CD4-positive, alpha-beta T cell treated with Interleukin-4 for 1 hour (primary cell): ENCODE results near the gene CPNE4.
"Not testable (repeated sequence)": the region's sequence is repeated elsewhere in the genome, so short reads cannot be mapped to it uniquely, and the experiment has no call there.

Source experiments
- DNase-seq, 2 donors: peaks; one replicate each; pipeline ENCODE4 v3.0.0-alpha.2; 2020 to 2022

Gene CPNE4

DNA sequence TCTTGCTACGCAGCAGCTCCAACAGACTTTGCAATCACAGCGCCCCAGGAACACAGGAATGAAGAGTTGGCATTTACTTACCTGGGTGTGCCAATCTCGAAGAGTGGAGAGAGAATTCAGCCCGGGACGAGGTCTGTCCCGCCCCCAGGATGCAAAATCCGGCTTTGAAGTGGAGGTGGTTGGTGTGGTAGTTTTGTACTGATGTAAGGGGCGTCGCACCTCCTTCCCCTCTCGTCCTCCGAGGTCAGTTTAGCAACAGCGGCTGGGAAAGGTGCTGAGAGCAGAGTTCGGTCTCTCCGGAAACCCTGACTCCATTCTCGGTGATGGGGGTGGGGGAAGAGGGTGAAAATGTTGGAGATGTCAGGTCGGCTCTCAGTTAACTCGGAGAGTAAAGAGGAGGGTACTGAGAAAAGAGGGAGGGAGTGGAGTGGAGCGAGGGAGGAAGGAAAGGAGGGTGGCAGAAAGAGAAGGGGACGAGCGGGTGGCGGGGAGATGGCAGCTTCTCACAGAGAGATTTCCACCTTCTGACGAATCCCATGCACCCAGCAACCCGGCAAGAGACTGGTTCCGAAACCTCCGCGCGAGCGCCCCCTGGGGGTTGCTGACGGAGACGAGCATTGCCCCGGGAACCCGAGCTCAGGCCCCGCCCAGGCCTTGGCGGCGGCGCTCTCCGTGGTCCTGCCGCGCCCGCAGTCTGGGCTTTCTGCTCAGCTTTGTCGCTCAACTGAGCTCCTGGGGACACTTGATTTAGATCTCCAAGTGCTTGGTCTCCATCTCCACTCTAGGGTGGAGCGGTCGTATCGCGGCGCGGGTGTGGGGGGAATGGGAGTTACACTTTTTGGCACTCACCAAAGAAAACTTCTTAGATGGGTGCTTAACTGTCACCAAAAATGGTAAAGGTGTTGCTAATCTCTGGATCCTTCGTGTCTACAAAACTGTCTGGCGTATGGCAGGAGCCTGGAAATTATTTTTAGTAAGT lies at the start of gene CPNE4:
Gene CPNE4, minus strand, starts transcription at position 529 of the 979 bp plus-strand sequence.
- DNase-seq: peak; percentile 17 to 42

DNA sequence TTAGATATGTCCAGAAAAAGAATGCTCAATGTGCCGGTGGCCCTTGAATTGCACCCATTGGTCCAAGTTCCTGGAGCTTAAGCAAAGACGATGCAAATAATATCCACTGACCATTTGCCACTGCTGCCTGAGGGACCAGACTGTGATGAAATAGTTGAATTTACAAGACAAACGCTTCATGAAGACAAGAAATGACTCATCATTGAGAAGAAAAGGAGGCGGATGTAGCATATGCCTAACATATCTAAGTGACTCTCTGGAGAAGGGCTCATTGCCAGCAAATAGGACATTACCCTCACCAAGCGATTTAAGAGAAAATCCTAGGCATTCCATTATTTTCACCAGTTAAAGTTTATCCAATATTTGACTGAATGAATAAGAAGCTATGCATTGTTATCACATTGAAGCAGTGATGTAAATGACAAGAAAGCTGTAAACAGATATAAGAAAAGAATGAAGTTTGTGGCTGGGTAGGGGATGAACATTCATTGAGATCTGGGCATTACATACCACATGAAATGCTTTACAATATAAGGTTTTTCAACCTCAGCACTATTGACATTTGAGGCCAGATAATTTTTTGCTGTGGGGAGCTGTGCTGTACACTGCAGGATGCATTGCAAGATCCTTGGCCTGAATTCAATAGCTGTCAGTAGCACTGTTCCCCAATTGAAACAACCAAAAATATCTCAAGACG lies 48.9 kb upstream of the CPNE4 start:
- DNase-seq: no peak

DNA sequence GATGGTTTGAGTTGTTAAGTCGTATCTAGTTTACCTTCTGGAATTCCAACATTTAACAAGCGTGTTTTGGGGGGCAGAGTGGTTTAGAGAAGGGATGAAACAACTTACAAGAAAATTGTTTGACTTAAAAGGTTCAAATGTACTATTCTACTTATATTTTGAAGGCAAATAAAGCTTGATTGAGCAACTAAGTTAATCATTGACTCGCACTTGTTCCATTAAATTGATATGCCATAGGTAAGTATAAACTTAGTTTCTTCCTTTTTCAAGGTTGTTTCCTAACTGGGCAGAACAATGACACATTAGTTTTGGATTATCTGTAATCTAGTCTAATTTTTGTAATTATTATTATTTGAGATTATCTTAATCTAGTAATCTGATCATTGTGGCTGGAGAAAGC lies 48.3 kb upstream of the CPNE4 start:
- no peak for DNase-seq

DNA sequence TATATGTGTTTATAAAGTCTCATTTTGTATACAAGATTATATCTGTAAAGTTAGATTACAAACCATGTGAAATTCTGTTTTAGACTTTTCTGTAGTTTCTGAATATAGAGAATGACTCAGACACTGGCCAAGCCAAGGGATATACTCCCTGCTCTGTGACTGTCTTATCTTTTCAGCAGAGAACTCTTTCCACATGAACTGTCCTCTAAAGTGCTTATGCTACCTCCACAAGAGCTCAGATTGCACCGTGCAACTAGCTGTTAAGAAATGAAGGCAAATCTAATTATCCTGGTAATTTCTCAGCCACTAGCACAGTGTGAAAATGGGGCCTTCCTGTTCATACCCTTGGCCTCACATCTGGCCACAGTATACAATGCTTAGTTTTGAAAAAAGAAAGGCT lies 44.3 kb upstream of the CPNE4 start:
- no peak for DNase-seq

DNA sequence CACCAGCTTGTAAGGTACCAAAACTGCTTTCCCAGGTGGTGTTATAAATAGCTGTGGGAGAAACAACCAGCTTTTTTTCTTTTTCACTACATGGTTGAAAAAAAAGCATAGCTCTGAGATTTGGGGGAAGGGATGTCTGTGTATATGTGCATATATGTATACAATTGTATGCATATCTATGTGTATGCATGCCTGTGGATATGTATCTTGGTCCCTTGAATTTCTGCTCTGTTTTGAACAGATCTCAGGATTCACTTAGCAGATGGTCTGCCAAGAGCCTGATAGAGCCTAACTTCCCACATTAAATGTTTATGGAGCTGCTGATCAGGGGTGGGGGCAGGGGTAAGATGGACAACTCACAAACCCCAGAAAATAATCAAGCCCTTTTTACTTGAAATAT lies 39.0 kb upstream of the CPNE4 start:
- DNase-seq: no peak

DNA sequence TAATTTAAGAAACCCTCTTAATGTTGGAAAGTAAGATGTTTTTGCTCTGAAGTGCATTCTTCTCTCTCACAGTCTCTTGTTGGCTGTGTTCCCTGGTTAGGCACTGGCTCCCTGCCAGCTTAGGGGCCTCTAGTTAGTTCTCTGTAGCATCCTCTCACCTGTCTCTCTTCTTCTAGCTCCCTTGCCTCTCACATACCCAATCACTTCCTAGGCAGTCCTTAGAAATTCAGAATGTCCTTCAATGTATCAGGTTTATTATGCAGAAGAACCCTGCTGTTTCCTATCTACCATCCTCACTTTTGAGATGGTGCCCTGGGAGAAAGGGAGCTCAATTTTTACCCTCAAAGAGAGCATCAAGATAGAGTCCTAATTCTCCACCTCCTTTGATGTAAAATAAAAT lies 36.2 kb upstream of the CPNE4 start:
- DNase-seq: no peak

DNA sequence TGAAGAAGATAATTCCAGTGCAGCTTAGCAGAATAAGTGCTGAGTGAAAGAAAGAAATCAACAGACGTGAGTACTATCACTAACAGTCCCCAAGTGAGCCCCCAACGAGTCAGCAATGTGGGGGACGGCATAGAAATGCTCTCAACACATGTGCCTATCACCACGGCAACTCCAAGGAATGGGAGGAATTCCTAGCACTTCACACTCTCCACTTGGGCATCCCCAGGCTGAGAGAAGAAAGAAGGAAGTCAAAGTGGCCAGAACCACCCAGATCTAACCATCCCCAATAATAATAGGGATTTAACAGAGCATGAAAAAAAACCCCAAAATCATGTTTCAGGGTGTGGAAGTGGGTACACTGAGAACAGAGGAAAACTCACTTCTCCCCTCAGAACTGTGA lies 29.3 kb upstream of the CPNE4 start:
- DNase-seq: no peak

DNA sequence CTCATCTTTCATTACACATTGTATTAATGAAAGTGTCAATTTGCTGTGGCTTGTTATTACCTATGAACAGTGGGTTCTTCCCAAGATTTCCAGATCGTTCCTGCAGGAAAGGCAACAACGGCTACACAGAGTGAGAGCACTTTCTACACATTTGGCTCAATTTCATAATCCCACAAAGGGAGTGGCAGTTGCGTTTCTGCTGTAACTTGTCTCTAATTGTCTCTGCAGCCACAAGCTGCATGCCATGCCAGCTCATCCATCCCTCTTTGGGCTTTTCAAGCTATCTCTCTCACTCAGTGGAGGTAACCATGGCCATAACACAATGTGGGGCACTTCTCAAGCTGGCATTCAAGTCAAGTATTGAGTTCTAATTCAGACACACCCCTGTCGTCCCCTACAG lies 27.7 kb upstream of the CPNE4 start:
- DNase-seq: no peak

DNA sequence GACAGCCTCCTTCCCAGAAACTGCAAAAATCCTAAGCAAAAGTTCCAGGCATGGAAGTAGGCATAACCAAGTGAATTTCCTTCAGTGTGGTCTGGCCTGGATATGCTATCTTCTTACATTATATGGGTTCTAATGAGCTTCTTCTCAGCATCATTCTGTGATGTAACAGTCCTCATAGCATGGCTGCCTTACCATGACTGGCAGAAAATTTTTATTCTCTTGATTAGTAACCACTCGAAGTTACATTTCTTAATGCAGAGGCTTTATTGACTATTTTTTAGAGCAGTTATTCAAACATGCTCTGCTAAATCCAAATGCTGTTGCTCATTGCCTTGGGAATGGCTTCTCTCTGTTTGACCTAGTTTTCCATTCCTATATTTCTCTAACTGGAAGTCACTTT lies 21.1 kb upstream of the CPNE4 start:
- DNase-seq: no peak

DNA sequence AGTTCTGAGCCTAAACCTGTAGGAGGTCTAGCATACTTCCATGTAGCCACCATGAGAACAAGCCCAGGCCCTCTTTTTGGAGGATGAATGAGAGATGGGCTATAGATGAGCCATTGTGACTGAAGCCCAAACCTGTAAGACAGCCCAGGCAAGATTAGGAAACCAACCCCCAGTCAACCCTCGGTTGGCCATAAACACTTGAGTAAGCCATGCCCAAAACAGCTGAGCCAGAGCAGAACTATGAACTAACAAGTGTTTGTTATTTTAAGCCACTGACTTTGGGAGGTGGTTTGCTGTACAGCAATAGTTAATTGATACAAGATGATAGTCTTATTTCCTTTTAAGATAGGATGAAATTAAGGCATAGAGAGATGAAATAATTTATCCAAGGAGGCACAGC lies 12.4 kb upstream of the CPNE4 start:
- DNase-seq: no peak

DNA sequence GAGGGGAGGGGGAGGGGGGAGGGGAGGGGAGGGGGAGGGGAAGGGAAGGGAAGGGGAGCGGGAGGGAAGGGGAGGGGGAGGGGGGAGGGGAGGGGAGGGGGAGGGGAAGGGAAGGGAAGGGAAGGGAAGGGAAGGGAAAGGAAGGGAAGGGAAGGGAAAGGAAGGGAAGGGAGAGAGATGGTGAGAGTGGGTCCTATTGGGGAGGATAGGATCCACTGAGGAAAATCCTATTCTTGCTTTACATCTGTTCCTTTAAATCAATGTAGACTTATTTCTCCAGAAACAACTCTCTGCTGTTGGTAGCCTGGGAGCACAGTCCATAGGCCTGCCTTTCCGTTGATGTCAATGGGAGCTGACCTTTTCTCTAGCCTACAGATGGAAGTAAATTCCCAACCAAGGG lies 10.1 kb upstream of the CPNE4 start:
- not testable (repeated sequence) for DNase-seq

DNA sequence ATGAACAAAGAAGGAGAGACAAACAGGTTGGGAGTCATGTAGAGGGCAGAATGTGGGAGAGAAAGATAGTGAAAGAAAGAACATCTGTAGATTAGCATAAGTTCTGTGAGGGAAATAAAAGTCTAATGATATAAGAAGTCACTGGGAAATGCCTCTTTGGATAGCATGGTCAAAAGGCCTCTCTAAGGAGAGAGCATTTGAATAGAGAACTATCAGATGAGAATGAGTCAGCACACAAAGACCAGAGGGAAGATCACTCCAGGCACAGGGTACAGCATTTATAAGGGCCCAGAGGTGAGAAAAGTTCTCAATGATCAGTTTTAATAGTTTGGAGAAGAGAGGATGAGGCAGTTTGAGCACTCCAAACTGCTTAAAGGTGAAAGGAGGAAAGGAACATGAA lies 7.9 kb upstream of the CPNE4 start:
- no peak for DNase-seq

DNA sequence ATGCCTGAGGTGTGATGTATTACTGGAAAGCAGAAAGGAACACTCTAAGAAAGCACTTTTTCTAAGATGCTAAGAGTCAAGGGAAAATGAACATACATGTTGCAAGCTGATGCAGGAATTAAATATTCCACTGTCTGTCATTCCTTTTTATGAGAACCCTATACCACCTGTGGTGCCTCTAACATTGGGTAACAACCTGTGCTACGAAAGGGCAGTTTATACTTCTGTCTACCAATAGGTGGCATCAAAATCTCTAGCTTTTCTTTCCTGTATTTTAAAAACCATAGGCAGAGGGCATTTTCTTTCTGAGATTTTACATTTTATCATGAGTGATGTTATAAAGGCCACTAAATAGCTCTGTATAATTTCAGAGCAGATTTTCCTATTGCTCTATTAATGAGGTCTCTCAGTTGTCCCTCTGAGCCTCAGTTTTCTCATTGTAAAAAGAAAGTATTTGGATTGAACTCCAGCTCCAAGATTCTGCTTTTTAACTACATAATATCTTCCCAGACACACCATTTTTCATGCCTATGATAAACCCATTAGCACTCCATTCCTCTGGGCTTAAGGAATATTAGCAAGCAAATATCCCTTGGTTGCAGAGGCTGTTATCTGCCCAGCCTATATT lies 3.5 kb upstream of the CPNE4 start:
- no peak for DNase-seq

DNA sequence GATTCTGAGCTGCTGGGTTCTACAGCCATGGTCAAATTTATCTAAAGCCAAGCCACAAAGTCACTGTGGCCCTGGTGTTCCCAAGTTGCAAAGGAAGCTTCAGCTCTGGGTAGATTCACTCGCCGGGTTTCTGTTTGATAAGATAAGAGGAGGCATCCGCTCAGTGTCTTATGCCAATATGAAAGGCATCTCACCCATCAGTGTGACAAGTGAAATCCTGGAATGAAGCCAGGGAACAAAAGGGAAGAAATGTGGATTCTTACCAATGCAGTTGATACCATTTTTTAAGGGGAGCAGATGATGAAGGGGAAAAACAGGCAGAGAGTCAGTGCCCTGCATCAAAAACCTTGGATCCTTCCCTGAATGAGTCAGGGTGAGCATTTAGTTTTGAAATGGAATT lies 2.8 kb upstream of the CPNE4 start:
- DNase-seq: no peak

DNA sequence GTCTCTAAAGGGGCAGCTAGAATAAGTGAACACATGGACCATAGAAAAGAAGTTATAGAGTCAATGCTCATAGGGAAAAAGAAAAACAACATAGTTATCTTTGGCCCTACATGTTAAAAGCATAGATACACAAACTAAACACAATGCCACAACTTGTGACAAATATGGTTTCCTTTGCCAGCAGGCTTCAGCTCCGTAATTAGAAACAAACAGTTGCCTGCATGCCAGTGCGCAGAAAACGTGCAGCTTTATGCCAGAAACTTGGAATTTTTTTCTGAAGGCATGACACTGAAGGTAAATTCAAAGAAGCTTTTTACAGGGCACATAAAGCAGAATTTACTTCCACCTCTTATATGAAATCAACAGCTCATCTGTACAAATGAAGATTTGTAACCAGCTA lies 2.2 kb upstream of the CPNE4 start:
- no peak for DNase-seq

DNA sequence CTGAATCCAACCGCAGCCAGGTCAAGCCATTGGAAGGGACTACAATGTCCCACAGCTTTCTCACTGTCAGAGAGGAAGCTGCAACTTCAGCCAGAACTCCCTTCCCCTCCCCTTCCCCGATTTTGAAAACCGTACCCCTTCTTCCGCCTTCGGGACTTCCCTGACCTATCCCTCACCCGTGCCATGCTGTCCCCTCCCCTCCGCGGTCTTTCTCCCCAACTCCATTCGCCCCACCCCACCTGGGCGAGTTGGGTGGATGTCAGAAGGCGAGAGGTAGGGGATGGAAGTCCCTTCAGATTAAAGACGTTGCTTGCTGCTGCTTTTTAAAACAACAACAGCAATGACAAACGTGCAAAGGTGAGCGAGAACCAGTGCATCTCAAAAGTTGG lies 723 bp downstream of the CPNE4 start:
- no peak for DNase-seq

DNA sequence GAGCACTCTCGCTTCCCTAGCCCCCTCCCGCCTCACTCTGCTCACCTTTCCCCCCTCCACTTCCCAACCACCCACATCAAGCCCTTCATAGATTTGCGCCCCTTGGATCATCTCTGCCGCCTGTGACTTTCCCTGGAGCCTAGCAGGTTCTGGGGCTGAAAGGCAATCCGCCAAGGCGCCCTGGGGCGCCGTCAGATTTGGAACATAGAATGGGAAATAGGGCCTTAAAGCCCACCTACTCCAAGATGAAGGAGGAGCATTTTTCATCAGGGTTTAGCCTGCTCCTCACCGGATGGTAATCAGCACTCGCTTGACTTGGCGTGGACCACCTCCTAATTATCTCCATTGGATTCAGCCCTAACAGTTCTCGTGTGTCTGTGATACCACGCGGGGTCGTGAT lies 1.3 kb downstream of the CPNE4 start:
- no peak for DNase-seq

DNA sequence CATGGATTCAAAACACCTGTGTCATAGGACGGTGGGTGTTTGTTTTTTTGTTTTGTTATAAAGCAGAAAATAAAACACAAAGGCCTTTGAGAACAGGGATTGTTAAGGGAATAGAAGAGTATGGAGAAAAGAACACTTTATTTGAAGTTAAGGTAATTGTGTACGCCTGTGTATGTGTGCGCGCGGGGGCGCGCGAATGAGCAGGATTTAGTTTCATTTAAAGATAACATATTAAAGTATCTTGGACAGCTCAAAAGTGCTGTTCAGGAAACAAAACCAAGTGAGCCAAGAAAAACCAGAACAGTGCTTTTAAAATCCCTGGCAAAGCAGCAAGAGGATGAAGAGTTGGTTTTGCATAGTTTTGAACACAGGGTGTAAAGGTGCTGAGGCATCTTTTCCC lies 1.9 kb downstream of the CPNE4 start:
- no peak for DNase-seq

DNA sequence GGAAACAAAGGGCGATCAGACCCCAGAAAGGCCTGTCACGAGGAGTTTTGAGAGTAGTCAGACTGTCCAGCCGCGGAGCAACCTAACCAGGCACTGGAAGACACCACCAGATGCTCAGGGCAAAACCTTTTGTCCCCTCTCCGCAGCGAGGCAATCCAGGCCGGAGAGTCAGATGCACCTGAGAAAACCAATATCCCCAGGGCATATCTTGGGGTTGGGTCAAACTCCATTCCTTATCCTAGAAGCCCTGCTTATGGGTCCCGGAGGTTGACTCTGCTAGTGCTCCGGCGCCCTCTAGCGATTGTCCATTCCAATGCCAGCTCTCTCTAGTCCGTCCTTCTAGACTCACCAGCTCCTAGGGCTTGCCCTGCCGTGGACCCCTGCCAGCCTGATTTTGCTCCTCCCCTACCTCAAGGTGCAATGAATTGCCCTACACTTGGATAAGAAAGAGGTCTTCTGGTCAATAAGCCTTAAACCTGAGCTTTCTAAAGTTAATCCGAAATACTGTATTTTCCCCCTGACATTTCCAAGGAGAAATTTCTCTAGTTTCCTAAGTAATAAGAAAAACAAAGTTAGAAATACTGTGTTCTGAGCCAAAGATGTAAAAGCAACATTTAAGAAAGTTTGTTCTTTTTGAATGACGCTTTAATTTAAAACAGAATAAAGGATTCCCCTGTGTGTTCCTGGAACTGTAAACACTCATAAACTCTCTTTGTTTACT lies 5.5 kb downstream of the CPNE4 start:
- DNase-seq: peak; percentile 39 to 44

DNA sequence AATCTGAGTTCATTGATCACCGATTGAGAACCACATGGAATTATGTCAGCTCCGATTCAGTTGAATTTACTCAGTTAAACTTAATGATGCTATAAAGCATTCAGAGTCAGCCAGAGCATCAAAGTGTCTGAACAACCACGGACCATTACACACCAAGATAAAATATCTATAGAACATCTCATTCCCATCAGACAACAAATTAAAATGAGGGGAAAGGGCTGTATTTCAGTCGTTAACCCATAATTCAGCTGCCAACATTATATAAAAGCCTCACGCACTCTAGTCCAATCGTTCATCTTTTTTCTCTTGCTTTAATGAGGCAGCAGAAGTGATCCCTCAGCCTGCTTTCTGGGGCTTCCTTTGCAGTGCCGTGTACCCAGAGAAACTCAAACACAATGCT lies 11.9 kb downstream of the CPNE4 start:
- no peak for DNase-seq

DNA sequence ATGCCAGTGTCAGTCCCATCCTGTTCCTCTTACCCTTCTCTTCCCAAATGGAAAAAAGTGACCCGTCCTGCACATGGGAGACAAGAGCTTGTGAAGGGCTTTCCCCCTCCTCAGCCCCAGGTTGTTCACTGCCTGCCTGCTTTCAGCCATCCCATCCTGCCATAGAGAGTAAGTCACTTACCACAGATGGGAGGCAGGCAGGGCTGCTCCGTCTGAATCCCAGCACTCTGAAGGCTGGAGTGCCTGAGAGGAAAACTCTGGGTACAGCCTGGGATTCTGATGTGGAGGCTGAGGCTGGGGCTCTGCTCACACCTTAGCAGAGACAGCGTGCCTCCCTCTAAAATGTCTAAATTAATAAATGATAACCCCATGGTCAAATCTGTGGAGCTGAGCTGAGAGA lies 14.8 kb downstream of the CPNE4 start:
- no peak for DNase-seq

DNA sequence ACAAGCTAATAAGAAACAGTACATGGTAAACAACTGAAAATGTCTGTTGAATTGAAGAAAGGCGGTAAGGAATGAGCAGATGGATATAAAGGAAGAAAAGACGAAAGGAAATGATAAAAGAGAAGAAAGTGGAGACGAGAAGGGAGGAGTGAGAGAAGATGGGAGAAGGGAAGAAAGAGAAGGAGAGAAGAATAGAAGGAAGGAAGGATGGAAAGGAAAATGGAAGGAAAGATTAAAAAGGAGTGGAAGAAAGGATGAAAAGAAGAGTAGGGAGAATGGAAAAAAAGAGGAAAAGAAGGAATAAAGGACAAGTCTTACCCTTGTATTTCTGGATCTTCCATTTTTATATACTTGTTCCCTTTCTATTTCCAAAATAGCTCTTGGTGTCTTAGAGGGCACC lies 17.7 kb downstream of the CPNE4 start:
- no peak for DNase-seq
